ENCODE measurements around the gene TET3. TPM values are rescaled to one million over a fixed set of nuclear protein-coding genes. Genes with fewer than 3 reads are reported as not detected.

The TET3 gene
- total and polyA plus RNA-seq, 2 donors, result 4.2 to 4.5 TPM

DNA sequence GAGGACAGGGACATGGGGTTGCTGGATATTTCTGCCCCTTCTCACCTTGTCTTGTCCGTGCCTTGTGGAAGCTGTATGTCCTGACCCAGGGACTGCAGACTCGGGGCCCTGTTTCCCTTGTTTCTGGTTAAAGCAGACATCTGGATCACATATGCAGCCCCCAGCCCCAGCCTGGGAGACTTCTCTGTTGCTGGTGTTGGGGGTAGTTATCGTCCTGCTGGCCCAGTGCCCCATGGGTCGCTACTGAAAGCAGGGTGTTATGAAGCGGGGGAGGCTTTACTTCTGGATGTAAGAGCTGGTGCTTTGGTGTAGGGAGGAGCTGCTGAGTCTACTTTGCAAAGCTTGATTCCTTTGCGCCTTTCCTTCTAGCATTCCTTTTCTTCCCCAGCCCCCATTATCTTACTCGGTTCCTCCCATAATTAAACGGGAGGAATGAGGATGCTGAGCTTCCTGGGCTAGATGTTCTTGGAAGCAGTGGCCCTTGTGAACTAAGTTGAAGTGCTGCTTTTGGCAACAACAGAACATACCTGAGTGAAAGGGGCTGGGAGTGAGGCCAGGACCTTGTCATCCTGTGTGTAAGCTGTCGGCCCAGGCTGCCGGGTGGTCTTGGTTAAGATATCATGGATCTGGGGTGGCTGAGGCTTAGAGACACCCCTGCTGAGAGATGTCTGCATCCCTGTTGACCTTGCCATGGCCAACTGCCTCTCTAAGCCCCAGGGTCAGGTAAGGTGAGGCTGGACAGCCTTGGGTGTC lies 3.4 kb downstream of the TET3 start:
- Histone ChIP-seq H3K4me3 (ENCODE audit: low read length in 2 of 2) (peak overlapping the region; percentile 36 to 79), H3K27me3 (ENCODE audit: control insufficient read depth in 2 of 2, insufficient read depth in 1 of 2, low read length in 1 of 2) (peaks cover 8 to 12% of the 10 kb centered on the region in 2 donors), H3K4me1 (ENCODE audit: control insufficient read depth in 2 of 2, insufficient read depth in 2 of 2, low read length in 2 of 2) (peaks cover 29 to 46% of the 10 kb centered on the region in 2 donors), H3K9me3 (ENCODE audit: control insufficient read depth in 2 of 2, insufficient read depth in 1 of 2, low read length in 1 of 2) (peaks cover 0 to 7% of the 10 kb centered on the region in 2 donors), H3K27ac (ENCODE audit: low read depth in 1 of 2, low read length in 1 of 2) (no peak overlapping the region), H3K36me3 (ENCODE audit: control insufficient read depth in 2 of 2, insufficient read depth in 2 of 2, low read length in 1 of 2) (peaks cover 2 to 15% of the 10 kb centered on the region in 2 donors)
- WGBS, result 90% methylated on average over 10 of the region's 10 CpGs
- no peak for DNase-seq (ENCODE audit: low read depth in 6 of 9, low spot score in 9 of 9)

DNA sequence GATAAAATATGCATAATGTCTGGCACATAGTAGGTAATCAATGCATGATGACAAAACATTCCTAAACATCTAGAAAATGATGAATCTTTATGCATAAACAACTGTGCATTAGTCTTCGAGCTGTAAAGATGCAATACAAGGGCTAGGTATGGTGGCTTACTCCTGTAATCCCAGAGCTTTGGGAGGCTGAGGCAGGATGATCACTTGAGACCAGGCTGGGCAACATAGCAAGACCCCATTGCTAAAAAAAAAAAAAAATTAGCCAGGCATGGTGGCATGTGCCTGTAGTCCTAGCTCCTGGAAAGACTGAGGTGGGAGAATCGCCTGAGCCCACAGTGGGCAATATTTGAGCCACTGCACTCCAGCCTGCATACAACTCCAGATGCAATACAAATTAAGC lies 5.3 kb downstream of the TET3 start:
- peaks cover 29 to 35% of the 10 kb centered on the region in 2 donors for H3K4me1 ChIP-seq (ENCODE audit: control insufficient read depth in 2 of 2, insufficient read depth in 2 of 2, low read length in 2 of 2)
- no peak for DNase-seq (ENCODE audit: low read depth in 6 of 9, low spot score in 9 of 9)

DNA sequence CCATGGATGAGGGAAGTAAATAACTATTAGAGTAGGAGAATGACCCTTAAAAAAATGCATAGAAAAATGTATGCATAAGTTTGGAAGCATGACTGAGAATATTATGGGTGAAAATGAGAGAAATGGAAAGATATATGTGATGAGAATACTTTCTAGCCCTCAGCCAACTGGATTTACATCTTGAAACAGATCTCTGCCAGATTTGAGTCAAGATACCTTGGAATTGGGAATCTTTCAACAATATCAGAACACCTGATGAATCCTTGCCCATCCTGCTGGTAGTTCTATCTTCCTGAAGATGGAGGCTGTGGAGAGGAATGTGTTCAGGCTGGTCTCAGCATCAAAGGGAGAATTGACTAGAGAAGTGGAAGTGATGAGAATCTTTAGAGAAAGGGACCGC lies 5.8 kb downstream of the TET3 start:
- WGBS, result 98% methylated on average over 1 of the region's 1 CpG
- no peaks in the 10 kb centered on the region for H3K27me3 ChIP-seq (ENCODE audit: control insufficient read depth in 2 of 2, insufficient read depth in 1 of 2, low read length in 1 of 2)
- peaks cover 0 to 4% of the 10 kb centered on the region in 2 donors for H3K9me3 ChIP-seq (ENCODE audit: control insufficient read depth in 2 of 2, insufficient read depth in 1 of 2, low read length in 1 of 2)
- H3K36me3 ChIP-seq (ENCODE audit: control insufficient read depth in 2 of 2, insufficient read depth in 2 of 2, low read length in 1 of 2), result peaks cover 8 to 20% of the 10 kb centered on the region in 2 donors
- no peak overlapping the region for H3K27ac ChIP-seq (ENCODE audit: low read depth in 1 of 2, low read length in 1 of 2)
- peaks cover 28 to 34% of the 10 kb centered on the region in 2 donors for H3K4me1 ChIP-seq (ENCODE audit: control insufficient read depth in 2 of 2, insufficient read depth in 2 of 2, low read length in 2 of 2)
- DNase-seq (ENCODE audit: low read depth in 6 of 9, low spot score in 9 of 9), result no peak
- H3K4me3 ChIP-seq (ENCODE audit: low read length in 2 of 2), result no peak overlapping the region

More for the DNA sequence above, 5.3 kb downstream of the TET3 start:
- H3K27ac ChIP-seq (ENCODE audit: low read depth in 1 of 2, low read length in 1 of 2), result no peak overlapping the region
- no peak overlapping the region for H3K4me3 ChIP-seq (ENCODE audit: low read length in 2 of 2)
- 98% methylated on average over 2 of the region's 2 CpGs for WGBS
- peaks cover 0 to 4% of the 10 kb centered on the region in 2 donors for H3K9me3 ChIP-seq (ENCODE audit: control insufficient read depth in 2 of 2, insufficient read depth in 1 of 2, low read length in 1 of 2)
- H3K27me3 ChIP-seq (ENCODE audit: control insufficient read depth in 2 of 2, insufficient read depth in 1 of 2, low read length in 1 of 2), result no peaks in the 10 kb centered on the region
- peaks cover 8 to 19% of the 10 kb centered on the region in 2 donors for H3K36me3 ChIP-seq (ENCODE audit: control insufficient read depth in 2 of 2, insufficient read depth in 2 of 2, low read length in 1 of 2)

DNA sequence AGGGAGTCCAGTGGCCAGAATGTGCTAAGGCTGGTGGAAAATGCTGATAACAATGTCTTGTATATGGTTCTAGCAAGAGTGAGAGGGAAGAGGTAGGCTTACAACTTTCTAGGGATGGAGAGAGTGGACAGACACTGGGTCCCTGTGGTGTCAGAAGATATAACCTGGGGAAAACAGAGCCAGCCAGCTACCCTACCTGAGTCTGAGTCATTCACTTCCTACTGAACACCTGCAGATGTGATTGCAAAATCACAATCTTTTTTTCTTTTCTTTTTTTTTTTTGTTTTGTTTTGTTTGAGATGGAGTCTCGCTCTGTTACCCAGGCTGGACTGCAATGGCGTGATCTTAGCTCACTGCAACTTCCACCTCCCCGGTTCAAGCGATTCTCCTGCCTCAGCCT lies 7.3 kb downstream of the TET3 start:
- 96% methylated on average over 4 of the region's 4 CpGs for WGBS
- no peak overlapping the region for H3K4me3 ChIP-seq (ENCODE audit: low read length in 2 of 2)
- H3K9me3 ChIP-seq (ENCODE audit: control insufficient read depth in 2 of 2, insufficient read depth in 1 of 2, low read length in 1 of 2), result peaks cover 0 to 4% of the 10 kb centered on the region in 2 donors
- no peak overlapping the region for H3K27ac ChIP-seq (ENCODE audit: low read depth in 1 of 2, low read length in 1 of 2)
- DNase-seq (ENCODE audit: low read depth in 6 of 9, low spot score in 9 of 9), result no peak
- no peaks in the 10 kb centered on the region for H3K27me3 ChIP-seq (ENCODE audit: control insufficient read depth in 2 of 2, insufficient read depth in 1 of 2, low read length in 1 of 2)
- H3K36me3 ChIP-seq (ENCODE audit: control insufficient read depth in 2 of 2, insufficient read depth in 2 of 2, low read length in 1 of 2), result peaks cover 8 to 20% of the 10 kb centered on the region in 2 donors
- H3K4me1 ChIP-seq (ENCODE audit: control insufficient read depth in 2 of 2, insufficient read depth in 2 of 2, low read length in 2 of 2), result peaks cover 14 to 22% of the 10 kb centered on the region in 2 donors

- Histone ChIP-seq H3K4me3 (ENCODE audit: low read length in 2 of 2) (no peak overlapping the region), H3K36me3 (ENCODE audit: control insufficient read depth in 2 of 2, insufficient read depth in 2 of 2, low read length in 1 of 2) (peaks cover 8 to 17% of the 10 kb centered on the region in 2 donors), H3K9me3 (ENCODE audit: control insufficient read depth in 2 of 2, insufficient read depth in 1 of 2, low read length in 1 of 2) (peaks cover 0 to 4% of the 10 kb centered on the region in 2 donors), H3K4me1 (ENCODE audit: control insufficient read depth in 2 of 2, insufficient read depth in 2 of 2, low read length in 2 of 2) (peaks cover 6 to 9% of the 10 kb centered on the region in 2 donors), H3K27me3 (ENCODE audit: control insufficient read depth in 2 of 2, insufficient read depth in 1 of 2, low read length in 1 of 2) (no peaks in the 10 kb centered on the region), H3K27ac (ENCODE audit: low read depth in 1 of 2, low read length in 1 of 2) (no peak overlapping the region)
- 94% methylated on average over 3 of the region's 3 CpGs for WGBS
- DNase-seq (ENCODE audit: low read depth in 6 of 9, low spot score in 9 of 9), result no peak
Measured at GRCh38 chr2:73993376-73993775, 8.7 kb downstream of the TET3 start.

- WGBS, result 90% methylated on average over 4 of the region's 4 CpGs
Measured at GRCh38 chr2:73993778-73994177, 9.1 kb downstream of the TET3 start.

GRCh38 chr2:73994178-73994831 lies 9.6 kb downstream of the TET3 start:
- Histone ChIP-seq H3K9me3 (ENCODE audit: control insufficient read depth in 2 of 2, insufficient read depth in 1 of 2, low read length in 1 of 2) (peaks cover 0 to 4% of the 10 kb centered on the region in 2 donors), H3K4me1 (ENCODE audit: control insufficient read depth in 2 of 2, insufficient read depth in 2 of 2, low read length in 2 of 2) (peaks cover 3 to 7% of the 10 kb centered on the region in 2 donors), H3K27me3 (ENCODE audit: control insufficient read depth in 2 of 2, insufficient read depth in 1 of 2, low read length in 1 of 2) (no peaks in the 10 kb centered on the region), H3K4me3 (ENCODE audit: low read length in 2 of 2) (no peak overlapping the region), H3K36me3 (ENCODE audit: control insufficient read depth in 2 of 2, insufficient read depth in 2 of 2, low read length in 1 of 2) (peaks cover 8 to 15% of the 10 kb centered on the region in 2 donors), H3K27ac (ENCODE audit: low read depth in 1 of 2, low read length in 1 of 2) (no peak overlapping the region)
- WGBS, result 96% methylated on average over 8 of the region's 8 CpGs
- DNase-seq (ENCODE audit: low read depth in 6 of 9, low spot score in 9 of 9), result no peak

More at GRCh38 chr2:73993778-73994177, 9.1 kb downstream of the TET3 start:
- no peaks in the 10 kb centered on the region for H3K27me3 ChIP-seq (ENCODE audit: control insufficient read depth in 2 of 2, insufficient read depth in 1 of 2, low read length in 1 of 2)
- no peak overlapping the region for H3K27ac ChIP-seq (ENCODE audit: low read depth in 1 of 2, low read length in 1 of 2)
- no peak for DNase-seq (ENCODE audit: low read depth in 6 of 9, low spot score in 9 of 9)
- H3K9me3 ChIP-seq (ENCODE audit: control insufficient read depth in 2 of 2, insufficient read depth in 1 of 2, low read length in 1 of 2), result peaks cover 0 to 4% of the 10 kb centered on the region in 2 donors
- peaks cover 8 to 15% of the 10 kb centered on the region in 2 donors for H3K36me3 ChIP-seq (ENCODE audit: control insufficient read depth in 2 of 2, insufficient read depth in 2 of 2, low read length in 1 of 2)
- H3K4me3 ChIP-seq (ENCODE audit: low read length in 2 of 2), result no peak overlapping the region
- peaks cover 3 to 10% of the 10 kb centered on the region in 2 donors for H3K4me1 ChIP-seq (ENCODE audit: control insufficient read depth in 2 of 2, insufficient read depth in 2 of 2, low read length in 2 of 2)

DNA sequence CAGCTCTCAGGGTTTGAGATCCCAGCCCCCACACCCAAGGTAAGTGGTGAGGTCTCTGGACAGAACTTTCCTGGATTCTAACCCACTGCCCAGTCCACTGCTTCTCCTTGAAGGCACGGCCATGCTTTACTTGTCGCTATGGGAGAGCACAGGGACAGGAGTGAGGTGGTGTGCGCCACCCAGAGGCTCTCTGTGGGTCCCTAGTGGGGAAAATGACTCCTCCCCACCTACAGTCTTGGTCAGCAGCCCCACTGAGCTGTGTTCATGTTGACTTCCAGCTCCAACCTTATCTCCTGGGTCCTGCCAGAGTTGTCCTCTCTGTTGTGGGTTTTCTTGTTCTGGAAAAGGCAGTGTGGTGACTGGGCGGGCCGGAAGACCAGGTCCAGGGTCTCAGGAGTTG lies 11.1 kb downstream of the TET3 start:
- H3K27ac ChIP-seq (ENCODE audit: low read depth in 1 of 2, low read length in 1 of 2), result no peak overlapping the region
- no peaks in the 10 kb centered on the region for H3K27me3 ChIP-seq (ENCODE audit: control insufficient read depth in 2 of 2, insufficient read depth in 1 of 2, low read length in 1 of 2)
- peaks cover 0 to 4% of the 10 kb centered on the region in 2 donors for H3K9me3 ChIP-seq (ENCODE audit: control insufficient read depth in 2 of 2, insufficient read depth in 1 of 2, low read length in 1 of 2)
- no peak for DNase-seq (ENCODE audit: low read depth in 6 of 9, low spot score in 9 of 9)
- WGBS, result 99% methylated on average over 5 of the region's 5 CpGs
- H3K36me3 ChIP-seq (ENCODE audit: control insufficient read depth in 2 of 2, insufficient read depth in 2 of 2, low read length in 1 of 2), result peaks cover 8 to 12% of the 10 kb centered on the region in 2 donors
- H3K4me1 ChIP-seq (ENCODE audit: control insufficient read depth in 2 of 2, insufficient read depth in 2 of 2, low read length in 2 of 2), result peaks cover 3 to 14% of the 10 kb centered on the region in 2 donors
- no peak overlapping the region for H3K4me3 ChIP-seq (ENCODE audit: low read length in 2 of 2)

DNA sequence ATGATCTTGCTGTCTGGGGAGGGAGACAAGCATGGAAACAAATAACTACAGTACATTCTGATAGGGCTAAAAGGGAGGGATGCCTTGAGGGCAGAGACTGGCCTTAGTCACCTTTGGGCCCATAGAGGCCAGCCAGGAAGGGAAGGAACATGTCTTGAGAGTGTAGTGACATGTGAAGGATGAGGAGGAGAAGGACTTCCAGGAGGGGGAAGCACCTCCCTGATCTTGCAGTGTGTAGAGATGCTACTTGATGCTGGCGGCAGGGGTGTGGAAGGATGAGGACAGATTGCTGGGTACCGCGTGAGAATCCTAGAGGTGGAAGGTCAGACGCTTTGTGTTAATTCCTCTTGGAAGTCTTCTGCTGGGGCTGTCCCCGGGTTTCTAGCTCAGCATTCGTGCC lies 13.1 kb downstream of the TET3 start:
- no peak for DNase-seq (ENCODE audit: low read depth in 6 of 9, low spot score in 9 of 9)
- Histone ChIP-seq H3K9me3 (ENCODE audit: control insufficient read depth in 2 of 2, insufficient read depth in 1 of 2, low read length in 1 of 2) (no peaks in the 10 kb centered on the region), H3K27ac (ENCODE audit: low read depth in 1 of 2, low read length in 1 of 2) (no peak overlapping the region), H3K4me3 (ENCODE audit: low read length in 2 of 2) (no peak overlapping the region), H3K27me3 (ENCODE audit: control insufficient read depth in 2 of 2, insufficient read depth in 1 of 2, low read length in 1 of 2) (no peaks in the 10 kb centered on the region), H3K36me3 (ENCODE audit: control insufficient read depth in 2 of 2, insufficient read depth in 2 of 2, low read length in 1 of 2) (peaks cover 8 to 9% of the 10 kb centered on the region in 2 donors), H3K4me1 (ENCODE audit: control insufficient read depth in 2 of 2, insufficient read depth in 2 of 2, low read length in 2 of 2) (peaks cover 5 to 23% of the 10 kb centered on the region in 2 donors)
- 97% methylated on average over 6 of the region's 6 CpGs for WGBS

All from thymus (tissue), 11 donors.